HepG2 (cell line): ENCODE data around the gene TMEM217. TPM values are rescaled to one million over a fixed set of nuclear protein-coding genes. Genes with fewer than 3 reads are reported as not detected.

ENCODE experiments used
- BRD4 ChIP-seq: sonication (generic); formaldehyde crosslinking; IDR thresholded peaks from 2 replicates; pipeline ENCODE4 v1.4.0; 2020; ENCODE audit warnings: missing genetic modification reagents
- DR1 ChIP-seq: sonication (generic); formaldehyde crosslinking; IDR thresholded peaks from 2 replicates; pipeline ENCODE4 v1.8.0; 2021; ENCODE audit warnings: mild to moderate bottlenecking, missing genetic modification reagents, inconsistent platforms
- GATAD1 ChIP-seq: IDR thresholded peaks from 2 replicates; pipeline ENCODE4 v1.6.1; 2016; ENCODE audit warnings: missing genetic modification reagents, missing compliant biosample characterization
- HNRNPH1 ChIP-seq: fragments of 200-400 bp; formaldehyde crosslinking; optimal IDR thresholded peaks from 2 replicates; pipeline ENCODE3; 2017; ENCODE audit warnings: mild to moderate bottlenecking, low read depth, low read length
- MAFF ChIP-seq: IDR thresholded peaks from 2 replicates; pipeline ENCODE4 v1.6.1; 2011; ENCODE audit warnings: low read depth, low read length, improper control_type of control experiment
- MIER2 ChIP-seq: IDR thresholded peaks from 2 replicates; pipeline ENCODE4 v1.6.1; 2016; ENCODE audit warnings: missing biosample characterization, missing genetic modification reagents
- NCOA2 ChIP-seq: sonication (generic); formaldehyde crosslinking; IDR thresholded peaks from 2 replicates; pipeline ENCODE4 v1.8.0; 2022; ENCODE audit warnings: inconsistent platforms
- NFYB ChIP-seq: sonication (generic); formaldehyde crosslinking; IDR thresholded peaks from 2 replicates; pipeline ENCODE4 v1.4.0; 2020; ENCODE audit warnings: missing genetic modification reagents
- POGK ChIP-seq: sonication (generic); formaldehyde crosslinking; conservative IDR thresholded peaks from 2 replicates; pipeline ENCODE4 v1.8.0; 2022; ENCODE audit warnings: mild to moderate bottlenecking, moderate library complexity, missing genetic modification reagents
- SMAD3 ChIP-seq: sonication (generic); formaldehyde crosslinking; IDR thresholded peaks from 2 replicates; pipeline ENCODE4 v1.4.0; 2020; ENCODE audit warnings: missing genetic modification reagents
- ZFP41 ChIP-seq: sonication (generic); formaldehyde crosslinking; IDR thresholded peaks from 2 replicates; pipeline ENCODE4 v1.4.0; 2020; ENCODE audit warnings: mild to moderate bottlenecking, missing genetic modification reagents, borderline replicate concordance
- ZMYM2 ChIP-seq: sonication (generic); formaldehyde crosslinking; IDR thresholded peaks from 2 replicates; pipeline ENCODE4 v1.8.0; 2022; ENCODE audit warnings: mild to moderate bottlenecking, missing genetic modification reagents
- ZNF124 ChIP-seq: sonication (generic); formaldehyde crosslinking; IDR thresholded peaks from 2 replicates; pipeline ENCODE4 v1.4.0; 2020; ENCODE audit warnings: missing genetic modification reagents
- ZNF318 ChIP-seq: sonication (generic); formaldehyde crosslinking; IDR thresholded peaks from 2 replicates; pipeline ENCODE4 v1.4.0; 2020; ENCODE audit warnings: mild to moderate bottlenecking, missing genetic modification reagents
- ZNF543 ChIP-seq: sonication (generic); formaldehyde crosslinking; IDR thresholded peaks from 2 replicates; pipeline ENCODE4 v1.4.0; 2020; ENCODE audit warnings: mild to moderate bottlenecking, missing genetic modification reagents
- ZNF597 ChIP-seq: sonication (generic); formaldehyde crosslinking; IDR thresholded peaks from 2 replicates; pipeline ENCODE4 v1.5.0; 2020; ENCODE audit warnings: missing genetic modification reagents
- ZNF614 ChIP-seq: IDR thresholded peaks from 2 replicates; pipeline ENCODE4 v1.6.1; 2018; ENCODE audit warnings: missing biosample characterization, missing genetic modification reagents, inconsistent platforms, borderline replicate concordance
- ZSCAN25 ChIP-seq: sonication (generic); formaldehyde crosslinking; IDR thresholded peaks from 2 replicates; pipeline ENCODE4 v1.8.0; 2022; ENCODE audit warnings: mild to moderate bottlenecking, missing genetic modification reagents
- polyA plus RNA-seq, 8 experiments: library from polyadenylated mRNA; depleted of rRNA in 3 of 8; stranded (reverse) in 7 of 8; unstranded in 1 of 8; fragments of >200 nt; fragmentation: Illumina TruSeq in 4 of 8; extraction: Trizol in 4 of 8; gene quantifications; 2 replicates each; pipeline versions ENCODE4 v1.2.1 to v1.2.3, GENCODE V29; 2011 to 2016; ENCODE audit warnings: low read depth in 4 of 8, missing spikeins in 1 of 8, mixed read lengths in 1 of 8; ENCODE audit not compliant: insufficient read depth in 1 of 8
- total RNA-seq, 5 experiments: library from RNA; depleted of rRNA; stranded (reverse); fragments of >200 nt; fragmentation: Illumina TruSeq; extraction: Trizol; gene quantifications; 2 replicates each; pipeline ENCODE4 v1.2.3, GENCODE V29; 2016; ENCODE audit warnings: low read depth in 1 of 5

TMEM217 gene
- total and polyA plus RNA-seq, 2 of the 13 experiments (the other 11 are each of a cell fraction or from before 2014, with no cell fraction given), result 2.3 to 3.4 TPM

- TF ChIP-seq ZNF318 (CRISPR knock-in tag), result 0 out of 2 replicates have a peak, but pooled peaks have one; percentile 61
- TF ChIP-seq MAFF, result 0 out of 2 replicates have a peak, but pooled peaks have one; percentile 17
- TF ChIP-seq POGK (CRISPR knock-in tag), result 0 out of 2 replicates have a peak, but pooled peaks have one; percentile 63
- TF ChIP-seq ZNF124 (CRISPR knock-in tag), result peak; percentile 72
- TF ChIP-seq MIER2 (CRISPR knock-in tag), result 0 out of 2 replicates have a peak, but pooled peaks have one; percentile 61
- TF ChIP-seq ZNF597 (CRISPR knock-in tag), result no peak
- TF ChIP-seq NFYB (CRISPR knock-in tag), result peak; percentile 63
- peak; percentile 76 for TF ChIP-seq DR1
- peak; percentile 21; the same call in 1 of the 2 replicates for TF ChIP-seq GATAD1 (CRISPR knock-in tag)
- TF ChIP-seq ZMYM2 (CRISPR knock-in tag), result 0 out of 2 replicates have a peak, but pooled peaks have one; percentile 38
- no peak for TF ChIP-seq HNRNPH1
- TF ChIP-seq ZSCAN25 (CRISPR knock-in tag), result no peak
- no peak for TF ChIP-seq ZFP41
- TF ChIP-seq BRD4 (CRISPR knock-in tag), result peak; percentile 86; the same call in 1 of the 2 replicates
- peak; percentile 66; the same call in 1 of the 2 replicates for TF ChIP-seq SMAD3 (CRISPR knock-in tag)
- peak; percentile 68; the same call in 1 of the 2 replicates for TF ChIP-seq ZNF614 (CRISPR knock-in tag)
- 0 out of 2 replicates have a peak, but pooled peaks have one; percentile 50 for TF ChIP-seq ZNF543
- TF ChIP-seq NCOA2 (CRISPR knock-in tag), result peak; percentile 72
Measured at GRCh38 chr6:37244430-37245310, 13.3 kb downstream of the TMEM217 start (continued).
